Activated CD4-positive, CD25-positive, alpha-beta regulatory T cell treated with anti-CD3 and anti-CD28 coated beads, Interleukin-2, amount 50 U/mL, for 16 hours (primary cell): ENCODE results near the gene MCF2L.
"Not testable (repeated sequence)": the region's sequence is repeated elsewhere in the genome, so short reads cannot be mapped to it uniquely, and the experiment has no call there.

Experiments
- DNase-seq: peaks from one replicate; pipeline ENCODE4 v3.0.0-alpha.2; 2020; ENCODE audit warnings: low read depth, low spot score

Gene MCF2L

GRCh38 chr13:113112475-113112874, 143.5 kb downstream of the MCF2L start:
- not testable (repeated sequence) for DNase-seq

GRCh38 chr13:113112893-113113845, 144.2 kb downstream of the MCF2L start:
- DNase-seq: no peak

- no peak for DNase-seq
Measured at GRCh38 chr13:113113846-113114271, 144.8 kb downstream of the MCF2L start.

GRCh38 chr13:113114511-113115362, 145.7 kb downstream of the MCF2L start:
- DNase-seq: no peak

- no peak for DNase-seq
Measured at GRCh38 chr13:113115363-113116205, 146.6 kb downstream of the MCF2L start.

- no peak for DNase-seq
Measured at GRCh38 chr13:113116206-113116800, 147.3 kb downstream of the MCF2L start.

- DNase-seq: no peak
Measured at GRCh38 chr13:113116871-113117271, 147.9 kb downstream of the MCF2L start.

- DNase-seq: no peak
Measured at GRCh38 chr13:113117335-113117872, 148.4 kb downstream of the MCF2L start.

GRCh38 chr13:113117911-113118260, 148.9 kb downstream of the MCF2L start:
- no peak for DNase-seq

GRCh38 chr13:113118261-113119021, 149.4 kb downstream of the MCF2L start:
- no peak for DNase-seq

- no peak for DNase-seq
Measured at GRCh38 chr13:113119166-113119821, 150.3 kb downstream of the MCF2L start.

- no peak for DNase-seq
Measured at GRCh38 chr13:113119822-113120189, 150.8 kb downstream of the MCF2L start.

GRCh38 chr13:113120300-113121182, 151.5 kb downstream of the MCF2L start:
- no peak for DNase-seq

GRCh38 chr13:113121183-113121927, 152.3 kb downstream of the MCF2L start:
- DNase-seq: no peak

GRCh38 chr13:113121928-113122471, 153.0 kb downstream of the MCF2L start:
- DNase-seq: no peak

GRCh38 chr13:113122550-113123225, 153.7 kb downstream of the MCF2L start, which contains the start of gene F10:
F10 (plus strand) TSS chr13:113122799; CDS start chr13:113122856, 57 bp downstream.
- DNase-seq: no peak
